Panc1 (cell line): ENCODE results near the gene MAPT.

Source experiments
- CTCF ChIP-seq: fragments of 450-650 bp; IDR thresholded peaks from 2 replicates; pipeline ENCODE4 v1.5.1; 2017; ENCODE audit warnings: mild to moderate bottlenecking
- POLR2AphosphoS5 ChIP-seq: IDR thresholded peaks from 2 replicates; pipeline ENCODE4 v1.6.1; 2012; ENCODE audit warnings: mild to moderate bottlenecking, low read depth, low read length, moderate library complexity
- REST ChIP-seq, 2 experiments: IDR thresholded peaks; 2 replicates each; pipeline ENCODE4 v1.6.1; 2011 to 2012; ENCODE audit warnings: low read depth in 2 of 2, control low read depth in 1 of 2, low read length in 1 of 2, mild to moderate bottlenecking in 1 of 2, moderate library complexity in 1 of 2; ENCODE audit not compliant: insufficient read depth in 1 of 2
- SIN3A ChIP-seq: IDR thresholded peaks from 2 replicates; pipeline ENCODE4 v1.6.1; 2012; ENCODE audit warnings: low read depth, mild to moderate bottlenecking, low read length, moderate library complexity, borderline replicate concordance; ENCODE audit not compliant: insufficient read depth
- TCF7L2 ChIP-seq: IDR thresholded peaks from 2 replicates; pipeline ENCODE4 v1.6.1; 2011; ENCODE audit warnings: mild to moderate bottlenecking, low read depth, low read length, inconsistent platforms

- TF ChIP-seq POLR2AphosphoS5 (no peak), CTCF (no peak), SIN3A (no peak), REST (IDR thresholded peaks at IDR 0.05; ENCODE audit: insufficient read depth in 1 of 2, low read depth in 2 of 2, low read length in 1 of 2) (no peak), TCF7L2 (no peak)
Measured at GRCh38 chr17:45848868-45849535, 45.4 kb upstream of the MAPT start.
